Metanephros (tissue), 1 donor: ENCODE results near the gene SLC37A2. TPM values are rescaled to one million over a fixed set of nuclear protein-coding genes. Genes with fewer than 3 reads are reported as not detected.

Source experiments
- total RNA-seq: library from RNA; depleted of rRNA; stranded (reverse); fragments of >200 nt; gene quantifications from one replicate; pipeline ENCODE4 v1.2.3, GENCODE V29; 2014

Gene SLC37A2
- total RNA-seq, result 5.3 TPM

GRCh38 chr11:125062931-125063428, at the start of gene SLC37A2:
SLC37A2 (plus strand) TSS chr11:125063305; CDS start chr11:125063368, 63 bp downstream.

GRCh38 chr11:125111343-125112207, 48.5 kb downstream of the SLC37A2 start, which contains the start of gene TMEM218:
TMEM218 (minus strand) TSS chr11:125111626; CDS start chr11:125102241, 9,385 bp downstream.

Other genes with a start within 250 kb of the SLC37A2 start
- gene ROBO3, start 197.9 kb upstream of the SLC37A2 start, total RNA-seq, result 21.5 TPM
- gene ROBO4, start 165.4 kb upstream of the SLC37A2 start, total RNA-seq, result 25.2 TPM
- not detected for gene HEPN1, start 144.1 kb upstream of the SLC37A2 start, total RNA-seq
- 0.70 TPM for gene HEPACAM, start 127.3 kb upstream of the SLC37A2 start, total RNA-seq
- 3.5 TPM for gene CCDC15, start 109.1 kb upstream of the SLC37A2 start, total RNA-seq
- 33.0 TPM for gene TMEM218, start 48.3 kb downstream of the SLC37A2 start, total RNA-seq
- 9.3 TPM for gene PKNOX2, start 101.4 kb downstream of the SLC37A2 start, total RNA-seq